HG03135 (cell line): ENCODE data around the gene UBA52.
A peak's percentile ranks its signal among the peaks of the same experiment; 100 is the strongest.

Experiments used
- ATAC-seq: cut with Tn5 transposase; IDR thresholded peaks from one replicate; pipeline ENCODE4 v1.9.1; 2021; ENCODE audit warnings: mild to moderate bottlenecking, moderate library complexity; ENCODE audit not compliant: unreplicated experiment

Gene UBA52

DNA sequence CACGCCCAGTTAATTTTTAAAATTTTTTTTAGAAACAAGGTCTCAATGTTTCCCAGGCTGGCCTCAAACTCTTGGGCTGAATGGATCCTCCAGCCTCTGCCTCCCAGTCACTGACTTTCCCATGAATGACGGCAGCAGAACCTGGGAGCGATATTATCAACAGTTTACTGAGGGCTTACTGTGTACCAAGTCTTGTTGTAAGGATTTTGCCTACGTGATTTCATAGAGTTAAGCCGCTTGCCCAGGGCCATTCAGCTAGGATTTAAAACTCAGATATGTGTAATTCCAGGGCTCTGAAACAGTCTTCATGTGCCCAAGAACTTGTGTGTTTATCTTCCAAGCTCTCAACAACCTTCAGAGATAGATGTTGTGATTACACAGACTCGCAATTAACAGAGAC lies 20.0 kb upstream of the UBA52 start:
- ATAC-seq, result no peak

DNA sequence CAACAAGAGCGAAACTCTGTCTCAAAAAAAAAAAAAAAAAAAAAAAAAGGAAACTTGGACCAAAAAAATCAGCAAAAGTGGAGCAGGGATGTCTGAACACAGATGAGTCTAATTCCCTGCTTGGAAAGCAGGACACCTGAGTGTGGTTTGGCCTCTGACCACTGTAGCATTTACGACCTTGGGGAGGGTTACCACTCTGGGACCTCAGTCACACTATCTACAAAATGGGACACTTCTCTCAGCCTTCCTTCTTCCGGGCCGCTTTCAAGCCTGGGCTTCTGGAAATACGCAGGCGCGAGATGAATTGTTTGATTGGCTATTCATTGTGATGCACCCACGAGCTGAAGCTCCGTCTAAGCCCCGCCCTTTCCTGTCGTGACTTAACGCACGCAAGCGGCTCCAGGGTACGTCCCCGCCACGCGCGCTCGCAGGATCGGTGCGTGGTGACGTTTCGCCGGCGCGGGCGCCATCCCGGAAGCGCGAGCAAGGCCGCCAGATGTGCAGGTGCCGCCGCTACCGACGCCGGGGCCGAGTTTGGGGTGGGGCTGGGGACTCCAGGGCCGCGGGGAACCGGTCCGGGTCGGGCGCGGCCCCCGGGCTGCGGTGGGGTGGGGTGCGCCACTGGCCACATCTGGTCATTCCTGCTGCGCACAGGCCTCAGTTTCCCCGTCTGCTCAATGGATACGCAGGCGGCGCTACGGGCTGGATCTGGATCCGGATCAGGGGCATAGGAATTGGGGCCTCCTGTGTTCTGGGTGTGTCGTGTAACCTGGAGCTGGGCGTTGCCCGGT lies 14.1 kb upstream of the UBA52 start, which contains the start of gene KXD1:
KXD1 (plus strand) TSS at position 460 of the 791 bp plus-strand sequence. CDS start 4,187 bp downstream, outside the sequence.
- peak; percentile 94 for ATAC-seq

- ATAC-seq, result no peak
Observed at GRCh38 chr19:18558202-18558555, 13.5 kb upstream of the UBA52 start.

GRCh38 chr19:18558604-18559003 lies 13.1 kb upstream of the UBA52 start:
- no peak for ATAC-seq

- ATAC-seq, result no peak
Observed at GRCh38 chr19:18559685-18560084, 12.0 kb upstream of the UBA52 start.

DNA sequence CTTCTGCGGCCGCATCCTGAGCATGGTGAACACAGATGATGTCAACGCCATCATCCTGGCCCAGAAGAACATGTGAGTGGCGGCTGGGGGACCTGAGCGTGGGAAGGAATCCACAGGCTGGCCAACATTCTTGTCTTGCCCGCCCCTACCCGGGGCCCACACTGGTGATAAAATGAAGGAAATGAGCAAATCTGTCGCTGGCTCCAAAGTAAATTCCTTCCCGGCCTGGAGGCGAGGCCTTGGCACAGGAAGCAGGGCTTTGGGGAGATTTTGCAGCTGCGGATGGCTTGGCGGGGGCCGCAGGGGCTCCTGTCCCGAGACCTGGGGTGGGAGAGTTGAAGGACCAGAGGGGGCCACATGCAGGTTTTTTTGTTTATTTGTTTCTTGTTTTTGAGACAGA lies 9.6 kb upstream of the UBA52 start:
- no peak for ATAC-seq

- no peak for ATAC-seq
Observed at GRCh38 chr19:18566953-18567352, 4.7 kb upstream of the UBA52 start.

- no peak for ATAC-seq
Observed at GRCh38 chr19:18568367-18568766, 3.3 kb upstream of the UBA52 start.

DNA sequence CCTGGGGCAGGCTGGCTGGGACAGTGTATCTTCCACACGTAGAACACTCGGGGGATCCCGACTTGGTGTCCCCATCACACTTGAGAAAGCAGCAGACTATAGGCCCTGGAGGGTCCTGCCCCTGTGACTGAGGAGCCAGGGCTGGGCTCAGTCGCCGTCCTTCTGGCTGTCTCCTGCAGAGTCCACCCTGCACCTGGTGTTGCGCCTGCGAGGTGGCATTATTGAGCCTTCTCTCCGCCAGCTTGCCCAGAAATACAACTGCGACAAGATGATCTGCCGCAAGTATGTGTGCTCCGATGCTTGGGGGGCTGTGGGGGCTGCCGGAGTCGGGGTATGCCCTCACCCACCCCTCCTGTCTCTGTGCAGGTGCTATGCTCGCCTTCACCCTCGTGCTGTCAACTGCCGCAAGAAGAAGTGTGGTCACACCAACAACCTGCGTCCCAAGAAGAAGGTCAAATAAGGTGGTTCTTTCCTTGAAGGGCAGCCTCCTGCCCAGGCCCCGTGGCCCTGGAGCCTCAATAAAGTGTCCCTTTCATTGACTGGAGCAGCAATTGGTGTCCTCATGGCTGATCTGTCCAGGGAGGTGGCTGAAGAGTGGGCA lies 3.1 kb downstream of the UBA52 start:
- no peak for ATAC-seq

DNA sequence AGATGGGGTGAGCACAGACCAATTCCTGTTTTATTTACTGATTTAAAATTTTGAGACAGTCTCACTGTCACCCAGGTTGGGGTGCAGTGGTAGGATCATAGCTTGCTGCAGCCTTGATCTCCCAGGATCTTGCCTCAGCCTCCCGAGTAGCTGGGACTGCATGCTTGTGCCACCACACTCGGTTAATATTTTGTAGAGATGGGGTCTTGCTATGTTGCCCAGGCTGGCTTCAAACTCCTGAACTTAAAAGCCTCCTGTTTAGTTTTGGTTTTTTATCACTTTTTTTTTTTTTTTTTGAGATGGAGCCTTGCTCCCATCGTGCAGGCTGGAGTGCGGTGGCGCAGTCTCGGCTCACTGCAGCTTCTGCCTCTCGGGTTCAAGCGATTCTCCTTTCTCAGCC lies 4.7 kb downstream of the UBA52 start:
- ATAC-seq, result no peak

DNA sequence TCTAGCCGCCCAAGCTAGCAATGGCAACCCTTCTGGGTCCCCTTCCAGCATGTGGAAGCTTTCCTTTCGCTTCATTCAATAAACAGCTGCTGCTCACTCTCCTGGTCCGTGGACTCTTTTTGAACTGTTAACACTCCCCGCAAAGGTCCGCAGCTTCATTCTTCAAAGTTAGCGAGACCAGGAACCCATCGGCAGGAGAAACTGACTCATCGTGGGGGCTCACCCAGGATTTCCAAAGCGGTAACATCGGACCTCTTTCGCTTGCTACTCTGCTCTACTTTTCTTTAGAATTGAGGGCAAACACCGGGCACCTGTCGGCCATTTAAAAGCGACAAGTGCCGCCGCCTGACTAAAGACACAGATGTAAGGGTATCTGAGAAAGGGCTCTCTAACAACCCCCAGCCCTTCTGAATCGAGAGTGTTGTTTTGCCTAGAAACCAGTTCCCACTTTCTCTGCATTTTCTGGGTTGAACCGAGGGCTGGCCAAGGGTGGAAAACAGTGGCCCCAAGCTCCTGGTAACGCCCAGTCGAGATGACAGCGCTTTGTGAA lies 5.8 kb downstream of the UBA52 start:
- no peak for ATAC-seq

GRCh38 chr19:18580311-18580710 lies 8.7 kb downstream of the UBA52 start:
- no peak for ATAC-seq

DNA sequence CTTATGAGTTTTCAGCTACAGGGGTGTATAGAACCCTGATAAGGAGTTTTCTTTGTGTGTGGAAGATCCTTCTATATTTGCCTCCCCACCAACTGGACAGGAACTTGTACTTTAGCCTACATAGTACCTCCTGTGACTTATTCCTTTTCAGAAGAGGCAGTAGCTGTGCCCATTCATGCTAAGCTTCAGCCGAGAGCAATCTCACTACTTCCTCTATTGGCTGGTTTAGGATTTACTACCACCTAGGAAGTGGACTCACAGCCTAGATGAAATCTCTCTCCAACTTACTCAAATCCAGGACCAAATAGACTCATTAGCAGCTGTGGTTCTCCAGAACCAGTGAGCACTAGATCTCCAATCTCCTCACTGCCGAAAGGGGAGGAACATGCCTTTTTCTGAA lies 14.6 kb downstream of the UBA52 start:
- ATAC-seq, result no peak

DNA sequence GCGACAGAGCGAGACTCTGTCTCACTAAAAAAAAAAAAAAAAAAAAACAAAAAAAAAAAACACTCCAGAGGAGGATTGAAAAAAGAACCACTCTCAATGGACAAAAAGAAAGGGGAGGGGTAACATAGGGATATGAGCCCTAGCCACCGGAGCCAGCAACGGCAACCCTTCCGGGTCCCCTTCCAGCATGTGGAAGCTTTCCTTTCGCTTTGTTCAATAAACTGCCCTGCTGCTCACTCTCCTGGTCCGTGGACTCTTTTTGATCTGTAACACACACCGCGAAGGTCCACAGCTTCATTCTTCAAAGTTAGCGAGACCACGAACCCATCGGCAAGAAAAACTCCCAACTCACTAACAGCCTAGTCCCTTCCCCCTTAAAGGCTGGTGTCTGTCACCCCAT lies 15.9 kb downstream of the UBA52 start:
- no peak for ATAC-seq

- ATAC-seq, result peak; percentile 22
Observed at GRCh38 chr19:18587962-18588610, 16.4 kb downstream of the UBA52 start.

DNA sequence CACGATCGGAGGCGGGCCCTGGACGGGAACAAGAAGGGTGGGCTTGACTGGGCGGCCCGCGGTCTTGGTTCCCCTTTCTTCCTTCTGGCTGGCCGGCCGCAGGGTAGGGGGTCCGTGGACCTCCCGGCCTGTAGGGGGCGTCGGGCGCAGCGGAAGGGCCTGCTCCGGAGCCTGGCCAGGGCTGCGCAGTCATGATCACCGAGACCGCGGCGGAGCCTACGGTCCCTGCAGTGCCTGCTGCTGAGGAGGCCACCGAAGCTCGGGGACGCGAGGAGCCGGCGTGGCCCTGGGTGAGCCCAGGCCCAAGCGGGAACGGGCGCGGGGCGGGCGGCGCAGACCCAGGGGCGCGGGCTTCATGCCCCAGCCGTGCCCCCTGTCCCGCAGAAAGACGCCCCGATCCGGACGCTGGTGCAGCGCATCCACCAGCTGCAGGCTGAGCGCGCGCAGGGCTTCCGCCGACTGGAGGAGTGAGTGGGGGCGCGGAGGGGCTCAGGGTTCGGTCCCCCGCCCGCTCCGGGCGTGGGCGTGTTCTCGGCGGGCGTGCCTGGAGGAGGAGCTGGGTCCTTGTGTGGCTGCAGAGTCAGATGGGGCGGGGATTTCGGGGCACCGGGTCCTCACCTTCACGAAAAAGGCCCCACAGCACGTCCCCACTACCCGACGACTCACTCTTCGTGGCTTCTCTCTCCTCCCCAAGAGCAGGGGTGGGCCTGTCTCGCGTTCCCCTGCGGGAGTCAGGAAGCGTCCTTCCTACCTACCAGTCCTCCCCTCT lies 17.1 kb downstream of the UBA52 start, which contains the start of gene REX1BD:
REX1BD (plus strand) TSS at position 188 of the 769 bp plus-strand sequence; CDS start at position 192, 4 bp downstream.
- ATAC-seq, result peak; percentile 68

DNA sequence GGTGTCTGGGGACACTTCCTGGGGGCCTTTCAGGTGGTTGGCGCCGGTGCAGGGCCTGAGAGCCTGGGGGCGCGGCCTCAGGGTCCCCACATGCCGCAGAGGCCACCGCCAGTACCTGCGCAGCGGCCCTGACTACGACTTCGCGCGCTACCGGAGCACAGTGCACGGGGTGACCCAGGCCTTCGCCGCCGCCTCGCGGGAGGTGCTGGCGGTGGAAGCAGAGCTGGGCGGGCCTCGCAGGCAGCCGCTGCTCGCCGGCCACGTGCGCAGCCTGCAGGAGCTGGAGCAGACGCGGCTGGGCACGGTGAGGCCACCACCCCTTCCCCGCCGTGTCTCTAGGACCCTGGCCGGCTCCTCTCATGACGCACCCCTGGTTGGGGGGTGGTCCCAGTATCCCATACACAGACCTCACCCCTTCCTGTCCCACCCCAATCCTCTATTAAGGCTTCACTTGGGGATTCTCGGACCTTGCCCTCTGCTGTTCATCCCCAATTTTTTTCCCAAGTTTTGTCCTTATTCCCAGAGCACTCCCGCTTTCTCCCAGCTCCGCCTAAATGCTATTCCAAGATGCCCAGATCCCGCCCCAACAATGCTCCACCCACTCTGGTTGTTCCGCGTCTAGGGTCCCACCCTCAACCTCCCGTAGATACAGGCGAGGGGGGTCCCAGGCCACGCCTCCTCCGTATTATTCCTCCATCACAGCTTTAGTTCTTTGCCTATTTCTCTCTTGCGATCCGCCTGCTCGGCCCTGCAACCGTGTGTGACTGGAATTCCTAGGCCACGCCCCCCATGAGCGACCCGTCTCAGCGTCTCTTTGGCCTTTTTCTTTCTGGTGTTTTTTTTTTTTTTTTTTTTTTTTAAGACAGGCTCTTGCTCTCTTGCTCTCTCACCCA lies 18.0 kb downstream of the UBA52 start:
- ATAC-seq, result peak; percentile 38

DNA sequence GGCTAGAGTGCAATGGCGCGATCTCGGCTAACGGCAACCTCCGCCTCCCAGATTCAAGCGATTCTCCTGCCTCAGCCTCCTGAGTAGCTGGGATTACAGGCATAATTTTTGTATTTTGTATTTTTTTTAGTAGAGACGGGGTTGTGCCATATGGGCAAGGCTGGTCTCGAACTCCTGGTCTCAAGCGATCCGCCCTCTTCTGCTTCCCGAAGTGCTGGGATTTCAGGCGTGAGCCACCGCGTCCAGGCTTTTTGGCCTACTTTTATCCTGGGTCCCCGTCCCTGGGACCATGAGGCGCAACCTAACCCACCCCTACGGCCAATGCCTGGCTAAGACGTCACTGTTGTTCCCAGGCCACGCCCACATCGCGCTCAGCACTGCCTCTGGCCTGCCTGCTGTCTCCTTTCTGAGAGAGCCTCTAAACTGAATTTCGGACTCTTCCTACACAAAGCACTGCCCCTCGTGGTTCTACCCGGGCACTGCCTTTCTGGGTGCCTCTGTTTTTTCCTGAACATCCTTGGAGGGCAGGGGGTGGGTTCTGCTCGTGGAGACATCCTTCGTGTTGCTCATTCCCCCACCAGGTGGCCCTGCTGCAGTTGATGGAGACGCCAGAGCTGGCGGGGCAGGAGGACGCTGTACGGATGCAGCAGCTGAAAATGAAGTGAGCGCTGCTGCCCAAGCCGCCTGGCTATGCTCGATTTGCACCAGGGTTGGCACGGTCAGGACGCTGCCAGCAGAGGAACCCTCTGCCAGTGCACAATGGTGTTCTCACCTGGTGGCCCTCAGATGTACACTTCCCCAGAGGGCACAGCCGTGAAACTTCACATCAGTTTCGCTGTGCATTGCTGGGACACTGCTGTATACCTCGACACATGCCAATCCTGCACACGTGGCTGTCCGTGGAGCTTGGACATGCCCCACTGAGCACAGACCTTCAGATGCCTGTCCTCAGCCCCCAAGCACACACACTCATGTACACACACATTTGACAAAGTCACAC lies 18.9 kb downstream of the UBA52 start:
- ATAC-seq, result no peak
